HG03135 (cell line): ENCODE measurements around the gene CSTPP1.
A peak's percentile ranks its signal among the peaks of the same experiment; 100 is the strongest.
"Not testable (repeated sequence)": the region's sequence is repeated elsewhere in the genome, so short reads cannot be mapped to it uniquely, and the experiment has no call there.

Experiments used
- ATAC-seq: cut with Tn5 transposase; IDR thresholded peaks from one replicate; pipeline ENCODE4 v1.9.1; 2021; ENCODE audit warnings: mild to moderate bottlenecking, moderate library complexity; ENCODE audit not compliant: unreplicated experiment

The CSTPP1 gene

DNA sequence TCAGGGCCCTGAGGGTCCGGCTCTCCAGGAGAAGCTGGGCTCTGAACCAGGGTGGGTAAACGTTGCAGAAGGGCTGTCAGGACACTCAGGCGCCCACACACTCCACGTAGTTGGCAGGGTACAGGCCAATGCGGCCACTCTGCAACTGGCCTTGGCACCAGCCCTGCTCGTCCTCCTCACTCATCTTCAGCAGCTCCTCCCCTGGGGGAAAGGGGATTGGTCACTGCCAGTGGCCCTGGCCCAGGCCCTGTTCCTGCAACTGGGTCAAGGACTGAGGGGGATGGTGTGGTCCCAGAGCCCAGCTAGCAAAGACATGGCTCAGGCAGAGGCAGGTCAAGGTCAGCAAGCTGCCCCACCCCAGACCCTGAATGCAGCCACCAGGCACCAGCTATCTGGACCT is 241.3 kb downstream of the CSTPP1 start:
- ATAC-seq, result no peak

DNA sequence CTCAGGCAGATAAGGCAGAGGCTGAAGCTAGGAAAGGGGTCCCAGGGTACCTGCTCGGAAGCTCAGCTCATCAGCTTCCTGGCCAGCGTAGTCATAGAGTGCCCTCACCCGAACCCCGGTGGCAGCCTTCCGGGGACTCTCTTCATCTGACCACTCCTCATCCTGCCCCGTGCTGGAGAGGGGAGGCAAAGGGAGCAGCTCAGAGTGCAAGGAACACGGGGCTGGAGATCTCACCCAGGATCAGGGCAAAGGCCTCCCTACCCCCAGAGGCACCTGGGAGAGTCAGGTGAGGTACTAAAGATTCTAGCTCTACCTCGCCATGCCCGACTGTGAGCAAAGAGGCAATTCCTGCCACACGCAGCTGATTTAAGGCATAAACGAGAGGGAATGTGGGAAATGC is 241.8 kb downstream of the CSTPP1 start:
- no peak for ATAC-seq

DNA sequence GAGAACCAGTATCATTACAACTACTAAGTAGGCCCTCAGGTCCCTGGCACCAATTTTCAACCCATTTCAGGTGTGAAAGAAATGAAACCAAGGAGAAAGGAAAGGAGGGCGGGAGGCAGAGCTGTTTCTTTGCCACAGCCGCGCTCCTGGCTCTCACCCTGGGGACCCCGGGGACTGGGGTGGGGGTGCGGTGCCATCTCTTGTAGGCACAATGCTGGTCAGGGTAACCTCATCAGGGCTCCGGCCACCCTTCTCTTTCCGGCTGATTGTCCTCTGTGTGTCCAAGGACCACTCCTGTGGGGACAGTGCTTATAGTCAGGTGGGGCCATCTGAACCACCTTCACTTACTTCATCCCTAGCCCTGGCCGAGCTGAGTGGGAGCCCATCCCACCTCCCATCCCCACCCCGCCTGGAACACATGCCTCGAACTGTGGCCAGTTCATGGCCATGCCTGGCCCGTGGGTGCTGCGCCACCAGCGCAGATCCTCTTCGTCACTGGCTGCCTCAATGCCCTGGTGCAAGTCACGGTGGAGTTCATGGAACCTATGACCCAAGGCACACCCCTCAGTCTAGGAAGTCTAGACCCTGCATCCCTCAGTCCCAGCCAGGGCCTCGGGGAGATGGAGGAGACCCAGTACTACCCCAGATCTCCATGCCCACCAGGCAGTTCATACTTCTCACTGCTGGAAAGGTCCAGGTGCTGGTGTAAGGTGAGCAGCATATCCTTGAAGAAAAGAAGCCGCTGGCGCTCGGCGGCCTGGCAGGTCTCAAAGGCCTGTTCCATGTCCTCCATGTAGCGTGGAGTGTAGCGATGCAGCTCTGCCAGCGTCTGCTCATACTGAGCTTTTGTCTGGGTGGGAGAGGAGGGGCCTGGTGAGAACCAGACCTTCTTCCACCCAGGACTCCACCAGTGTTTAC is 242.4 kb downstream of the CSTPP1 start:
- no peak for ATAC-seq

DNA sequence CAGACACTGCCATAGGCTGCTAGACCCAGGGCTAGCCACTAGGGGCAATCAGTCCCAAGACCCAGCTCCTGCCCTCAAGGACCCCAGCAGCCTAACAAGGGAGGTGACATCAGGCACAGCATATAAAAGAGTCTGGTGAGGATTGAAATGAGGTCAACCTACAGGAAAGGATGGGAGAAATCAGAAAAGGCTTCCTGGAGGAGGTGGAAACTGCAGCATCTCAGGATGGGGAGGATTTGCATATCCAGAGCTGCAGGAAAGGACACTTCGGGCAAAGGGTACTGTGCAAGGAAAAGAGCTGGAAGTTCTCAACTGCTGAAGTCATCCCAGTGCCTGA is 243.1 kb downstream of the CSTPP1 start:
- ATAC-seq, result no peak

DNA sequence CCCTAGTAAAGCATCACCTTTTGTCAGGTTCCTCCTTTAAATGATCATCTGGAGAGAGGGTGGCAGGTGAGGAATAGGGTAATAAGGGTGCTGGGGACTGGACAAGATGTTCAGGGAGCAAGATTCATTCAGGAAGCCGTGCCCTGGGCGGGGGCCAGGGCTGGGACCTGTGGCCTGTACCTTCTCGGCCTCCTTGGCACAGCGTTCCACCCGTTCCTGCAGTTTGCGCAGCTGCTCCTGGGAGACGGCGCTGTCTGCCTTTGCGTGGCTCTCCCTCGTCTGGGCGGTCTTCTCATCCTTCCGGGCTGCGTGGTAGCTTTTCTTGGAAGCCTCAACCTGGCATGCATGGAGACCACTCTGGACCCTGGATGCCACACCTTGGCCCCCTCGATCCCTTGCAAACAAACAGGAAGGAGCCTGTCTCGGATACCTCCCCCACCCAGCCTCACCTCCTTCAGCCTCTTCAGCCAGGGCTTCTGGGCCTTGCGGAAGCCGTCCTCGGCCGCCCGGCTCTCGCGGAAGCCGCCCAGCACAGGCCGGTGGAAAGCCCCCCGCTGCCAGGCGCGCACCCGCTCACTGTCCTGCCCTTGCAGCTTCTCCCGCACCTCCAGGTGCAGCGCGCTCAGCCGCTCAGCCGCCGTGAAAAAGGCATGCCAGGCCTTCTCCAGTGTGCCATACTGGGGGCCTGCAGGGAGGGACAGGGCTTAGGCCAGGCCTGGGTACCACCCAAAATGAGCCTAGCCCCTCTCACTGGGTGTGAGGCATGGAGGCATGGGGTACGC is 243.6 kb downstream of the CSTPP1 start:
- ATAC-seq, result no peak

DNA sequence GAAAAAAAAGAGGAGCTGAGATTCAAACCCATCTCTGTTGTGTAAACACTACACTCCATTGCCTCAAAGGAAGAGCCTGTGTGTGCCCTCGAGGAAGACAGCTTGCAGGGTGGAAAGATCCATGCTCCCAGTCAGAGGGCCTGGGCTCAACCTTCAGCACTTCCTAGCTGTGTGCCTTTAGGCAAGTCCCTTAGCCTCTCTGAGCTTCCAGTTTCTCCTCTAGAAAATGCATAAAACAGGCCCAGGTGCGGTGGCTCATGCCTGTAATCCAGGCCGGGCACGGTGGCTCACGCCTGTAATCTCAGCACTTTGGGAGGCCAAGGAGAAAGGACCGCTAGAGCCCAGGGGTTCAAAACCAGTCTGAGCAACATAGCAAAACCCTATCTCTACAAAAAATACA is 244.7 kb downstream of the CSTPP1 start:
- ATAC-seq, result no peak

DNA sequence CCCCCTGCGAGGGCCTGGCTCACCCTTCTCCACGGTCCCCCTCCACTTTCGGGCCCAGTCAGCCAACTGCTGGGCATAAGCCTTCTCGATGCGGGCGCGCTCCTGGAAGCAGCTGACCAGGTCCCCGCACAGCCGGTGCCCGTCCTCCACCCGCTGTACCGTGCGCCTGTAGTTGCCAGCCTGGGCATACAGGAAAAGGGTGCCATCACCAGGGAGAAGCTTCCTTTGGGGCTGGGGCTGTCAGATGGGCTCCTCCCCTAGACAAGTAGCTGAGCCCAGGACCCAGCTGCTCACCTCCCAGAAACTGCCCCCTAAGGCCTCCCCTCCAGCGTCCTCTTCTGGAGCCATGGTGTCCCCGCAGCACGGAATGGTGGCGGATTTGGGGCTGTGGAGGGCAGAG is 245.8 kb downstream of the CSTPP1 start:
- no peak for ATAC-seq

DNA sequence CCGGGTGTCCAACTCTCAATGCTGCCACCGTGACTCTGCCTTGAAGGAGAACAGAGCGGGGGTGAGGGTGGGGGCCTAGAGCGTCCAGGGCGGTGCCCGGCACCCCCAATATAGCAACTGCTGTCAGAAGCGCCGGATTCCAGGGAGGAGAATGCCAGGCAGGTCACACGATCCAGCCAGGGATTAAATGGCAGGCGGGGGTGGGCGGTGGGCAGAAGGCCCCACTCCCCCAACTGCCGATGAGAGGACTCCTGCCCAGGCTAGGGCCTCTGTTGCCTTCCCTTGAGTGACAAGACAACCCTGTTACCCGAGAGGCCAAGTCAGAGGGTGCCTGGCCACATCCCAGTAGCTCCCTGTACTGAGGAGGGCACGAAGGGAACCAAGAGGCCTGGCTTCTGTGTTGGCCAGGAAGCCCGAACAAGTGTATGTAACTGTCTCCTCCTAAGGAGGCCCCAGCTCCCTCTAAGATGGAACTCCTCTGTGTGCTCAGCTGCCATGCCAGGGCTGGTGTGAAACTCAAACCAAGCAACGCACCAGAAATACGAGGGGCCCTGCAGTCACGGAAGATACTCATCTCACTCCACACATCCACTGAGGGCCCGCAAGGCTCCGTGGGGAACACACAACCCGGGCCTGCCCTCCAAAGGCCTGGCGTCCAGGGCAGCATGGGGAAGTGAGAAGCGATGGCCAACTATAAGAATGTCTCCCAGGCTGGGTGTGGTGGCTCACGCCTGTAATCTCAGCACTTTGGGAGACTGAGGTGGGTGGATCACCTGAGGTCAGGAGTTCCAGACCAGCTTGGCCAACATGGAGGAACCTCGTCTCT is 246.7 kb downstream of the CSTPP1 start:
- no peak for ATAC-seq

DNA sequence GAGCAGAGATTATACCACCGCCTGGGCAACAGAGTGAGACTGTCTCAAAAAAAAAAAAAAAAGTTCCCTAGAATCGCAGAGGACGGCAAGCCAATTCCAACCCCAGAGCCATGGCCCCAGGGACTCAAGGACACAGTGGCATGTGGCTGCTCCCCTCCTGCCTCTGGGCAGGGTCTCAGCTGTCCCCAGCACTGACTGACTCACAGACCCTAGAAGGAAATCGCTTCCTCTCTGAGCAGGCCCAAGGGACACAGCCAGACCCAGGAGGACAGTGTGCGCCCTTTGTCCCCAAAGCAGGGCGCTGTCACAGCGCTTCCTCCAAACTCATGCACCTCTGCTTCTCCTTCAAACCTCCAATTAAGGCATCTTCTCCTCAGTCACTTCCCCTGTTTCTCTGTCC is 247.4 kb downstream of the CSTPP1 start:
- no peak for ATAC-seq

DNA sequence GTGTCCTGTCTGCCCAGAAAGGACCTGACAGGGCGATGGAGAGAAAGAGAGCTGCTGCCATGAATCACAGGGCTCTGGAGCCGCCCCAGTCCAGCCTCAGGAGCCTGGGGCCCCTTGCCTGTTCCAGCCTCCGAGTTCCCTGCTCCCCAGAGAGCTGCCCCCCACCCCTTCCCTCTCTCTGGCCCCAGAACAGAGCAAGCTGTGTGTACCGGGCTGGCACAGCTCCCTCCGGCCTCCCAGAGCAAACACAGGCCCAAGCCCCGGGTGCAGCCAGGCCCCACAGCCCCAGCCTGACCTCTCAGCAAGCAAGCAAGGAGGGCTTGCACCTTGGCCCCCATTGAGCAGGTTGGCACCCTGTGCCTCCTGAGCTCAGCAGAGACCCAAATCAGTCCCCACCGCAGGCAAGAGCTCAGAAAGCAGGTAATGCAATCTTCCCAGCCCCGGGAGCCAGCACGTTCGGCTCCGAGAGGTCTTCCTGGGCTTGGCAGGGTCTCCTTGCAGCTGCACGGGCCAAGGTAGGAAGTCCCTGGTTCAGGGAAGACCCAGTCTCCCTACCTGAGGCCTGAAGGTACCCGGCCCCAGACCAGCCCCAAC is 248.2 kb downstream of the CSTPP1 start:
- no peak for ATAC-seq

DNA sequence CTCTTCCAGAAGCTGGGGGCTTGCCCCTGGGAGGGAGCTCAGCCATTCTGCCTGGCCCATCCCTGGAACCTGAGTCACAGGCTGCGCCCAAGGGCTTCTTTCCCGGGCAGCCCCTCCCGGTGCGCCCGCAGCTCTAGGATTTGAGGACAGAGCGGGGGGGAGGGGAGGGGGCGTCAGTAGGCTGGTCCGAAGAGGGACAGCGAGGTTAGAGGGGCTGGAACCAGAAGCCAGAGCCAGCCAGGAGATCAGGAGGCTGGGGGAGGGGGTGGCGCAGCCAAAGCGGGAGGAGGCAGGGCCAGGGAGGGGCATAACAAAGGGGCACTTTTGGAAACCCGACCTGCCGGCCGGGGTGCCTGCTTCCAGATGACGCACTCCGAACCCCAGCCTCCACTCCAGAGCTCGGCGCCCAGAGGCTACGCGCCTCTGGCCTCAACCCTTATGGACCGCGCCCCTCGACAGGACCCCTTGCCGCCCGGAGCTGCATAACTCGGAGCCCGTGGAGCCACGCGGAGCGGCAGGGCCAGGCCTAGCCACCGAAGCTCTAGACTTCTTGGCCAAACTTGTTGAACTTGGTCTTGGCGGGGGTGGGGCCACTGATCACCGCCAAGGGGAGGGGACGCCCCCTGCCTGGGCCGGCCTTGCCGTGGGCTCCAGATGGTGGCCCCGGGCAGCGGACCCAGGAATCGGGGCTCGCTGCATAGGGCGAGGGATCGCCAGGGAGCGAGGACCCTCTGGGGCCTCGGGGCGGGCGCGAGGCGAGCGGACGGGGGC is 248.9 kb downstream of the CSTPP1 start:
- ATAC-seq, result no peak

DNA sequence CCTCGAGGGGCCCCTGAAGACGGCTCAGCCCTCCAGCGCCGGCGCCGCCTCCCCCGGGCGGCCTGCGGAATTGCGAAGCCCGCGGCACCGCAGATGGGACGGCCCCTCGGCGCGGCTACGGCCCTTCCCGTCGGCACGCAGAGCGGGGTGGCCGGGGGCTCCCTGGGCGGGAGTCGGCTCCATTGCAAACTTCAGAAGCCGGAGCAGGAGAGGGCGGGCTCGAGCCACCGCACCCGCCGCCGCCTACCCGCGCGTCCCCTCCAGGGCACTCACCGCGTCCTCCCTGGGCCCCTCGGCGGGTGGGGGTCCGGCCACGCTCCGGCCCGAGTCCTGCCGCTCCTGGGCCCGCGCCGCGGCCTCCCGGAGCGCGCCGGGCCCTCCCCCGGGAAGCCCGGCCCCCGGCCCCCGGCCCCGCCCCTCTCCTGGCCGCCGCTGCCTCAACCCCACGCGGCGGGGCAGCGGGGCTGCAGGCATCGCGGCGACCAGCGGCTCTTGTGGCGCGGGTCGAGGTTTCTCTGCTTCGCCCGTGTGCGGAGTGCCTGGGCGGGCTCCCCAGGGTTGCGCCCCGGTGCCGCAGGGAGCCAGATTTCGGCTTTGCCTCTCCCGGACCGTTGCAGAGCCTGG is 249.6 kb downstream of the CSTPP1 start, which contains the start of gene PACSIN3:
Gene PACSIN3, minus strand, starts transcription at position 359 of the 624 bp plus-strand sequence. CDS start 3,707 bp downstream, outside the sequence.
- peak; percentile 50 for ATAC-seq

DNA sequence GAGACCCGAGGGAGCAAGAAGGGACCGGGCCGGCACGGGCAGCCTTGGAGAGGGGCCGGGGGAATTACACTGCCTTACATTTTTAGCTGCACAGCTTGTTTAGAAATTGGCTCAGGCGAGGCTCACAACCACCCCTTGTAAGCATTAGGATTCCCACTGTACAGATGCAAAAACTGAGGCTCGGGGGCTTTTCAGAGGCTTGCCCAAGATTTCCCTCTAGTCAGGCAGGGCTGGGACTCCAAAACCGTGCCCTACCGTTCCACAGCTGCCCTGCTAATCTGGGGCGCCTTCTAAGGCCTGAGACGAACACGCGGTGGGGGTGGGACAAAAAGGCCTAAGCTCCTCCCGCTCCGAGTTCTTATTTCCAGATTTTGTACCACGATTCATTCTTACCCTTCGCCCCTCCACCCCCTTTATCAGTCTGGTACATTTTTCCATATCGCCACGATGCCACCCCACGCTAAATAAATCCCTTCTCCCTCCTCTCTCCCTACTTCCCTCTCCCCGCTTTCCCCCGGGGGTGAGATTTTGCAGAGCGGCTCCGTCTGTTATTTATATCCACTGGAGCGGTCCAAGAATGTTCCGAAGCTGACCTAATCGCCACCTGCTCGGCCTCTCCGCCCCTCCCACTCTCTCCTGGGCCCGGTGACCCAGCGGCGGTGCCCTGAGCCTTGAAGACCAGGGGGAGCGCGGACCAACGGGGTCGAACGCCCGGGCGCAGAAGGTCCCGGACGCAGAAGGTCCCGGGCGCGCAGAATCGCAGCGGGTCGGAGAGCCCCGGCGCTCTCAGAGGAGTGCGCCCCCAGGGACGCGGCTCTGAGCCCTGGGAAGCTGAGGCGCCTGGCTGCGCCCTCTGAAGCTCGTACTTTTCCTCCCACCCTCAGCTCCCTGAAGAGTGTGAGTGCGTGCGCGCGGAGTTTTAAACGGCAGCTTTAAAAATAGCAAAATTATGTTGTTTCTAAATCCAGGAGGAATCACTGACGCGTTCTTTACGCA is 250.4 kb downstream of the CSTPP1 start:
- ATAC-seq, result no peak

DNA sequence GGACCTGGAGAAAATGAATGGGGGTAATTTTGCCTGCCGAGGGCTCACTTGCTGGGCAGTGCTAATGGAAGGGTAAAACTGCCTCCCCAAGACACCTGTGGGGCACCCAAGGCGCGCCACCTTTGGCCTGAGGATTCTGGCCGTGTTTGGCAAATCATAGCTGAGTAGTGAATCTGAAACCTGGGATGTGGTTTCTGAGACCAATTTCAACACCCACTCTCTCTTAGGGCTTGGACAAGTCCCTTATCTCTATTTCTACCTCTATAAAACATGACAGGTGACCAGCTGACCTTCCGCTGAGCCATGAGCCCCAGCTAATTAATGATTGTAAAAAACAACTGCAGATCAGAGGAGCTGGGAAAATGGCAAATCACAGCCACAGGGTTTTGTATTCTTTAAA is 251.2 kb downstream of the CSTPP1 start:
- no peak for ATAC-seq

DNA sequence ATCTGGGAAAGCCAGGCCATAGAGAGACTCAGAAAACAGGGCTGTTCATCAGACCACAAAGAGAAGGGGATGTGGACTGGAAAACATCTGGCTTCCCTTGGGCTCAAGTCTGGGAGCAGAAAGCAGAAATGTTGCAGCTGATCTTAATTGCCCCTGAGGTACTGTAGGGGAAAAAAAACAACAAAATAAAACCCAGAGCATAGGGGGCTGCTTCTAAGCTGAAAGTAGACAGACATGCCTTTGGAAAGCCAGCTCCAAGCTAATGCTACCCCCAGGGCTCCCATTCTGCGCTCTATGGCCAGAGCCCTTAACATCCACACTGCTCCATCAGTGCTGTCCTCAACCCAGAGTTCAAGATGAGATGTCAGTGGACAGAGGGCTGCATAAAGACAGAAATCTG is 251.7 kb downstream of the CSTPP1 start:
- no peak for ATAC-seq

DNA sequence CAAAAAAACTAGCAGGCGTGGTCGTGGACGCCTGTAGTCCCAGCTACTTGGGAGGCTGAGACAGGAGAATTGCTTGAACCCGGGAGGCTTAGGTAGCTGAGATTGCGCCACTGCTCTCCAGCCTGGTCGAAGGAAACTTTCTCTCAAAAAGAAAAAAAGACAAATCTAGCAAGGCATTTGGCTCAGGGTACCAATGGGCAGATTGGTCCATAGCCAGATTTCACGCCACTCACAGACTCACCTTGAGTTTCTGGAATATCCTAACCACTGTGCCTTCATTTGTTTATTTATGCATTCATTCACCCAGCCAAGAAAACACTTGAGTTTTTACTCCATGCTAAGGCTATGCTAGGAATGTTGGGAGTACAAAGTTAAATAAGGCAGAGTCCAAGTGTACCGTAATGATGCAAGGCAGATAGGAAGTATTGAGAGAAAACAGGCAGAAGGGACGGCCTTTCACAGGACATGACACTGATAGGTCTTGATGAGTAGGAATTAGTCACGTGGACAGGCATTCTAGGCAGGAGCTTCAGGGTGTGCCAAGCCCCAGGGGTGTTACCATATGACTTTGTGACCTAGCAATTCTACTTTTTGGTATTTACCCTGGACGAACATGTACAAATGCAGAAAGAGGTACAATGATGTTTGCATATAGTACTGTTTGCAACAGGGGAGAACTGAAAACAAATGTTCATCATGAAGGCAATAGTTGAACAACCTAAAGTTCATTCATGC is 252.7 kb downstream of the CSTPP1 start:
- no peak for ATAC-seq

DNA sequence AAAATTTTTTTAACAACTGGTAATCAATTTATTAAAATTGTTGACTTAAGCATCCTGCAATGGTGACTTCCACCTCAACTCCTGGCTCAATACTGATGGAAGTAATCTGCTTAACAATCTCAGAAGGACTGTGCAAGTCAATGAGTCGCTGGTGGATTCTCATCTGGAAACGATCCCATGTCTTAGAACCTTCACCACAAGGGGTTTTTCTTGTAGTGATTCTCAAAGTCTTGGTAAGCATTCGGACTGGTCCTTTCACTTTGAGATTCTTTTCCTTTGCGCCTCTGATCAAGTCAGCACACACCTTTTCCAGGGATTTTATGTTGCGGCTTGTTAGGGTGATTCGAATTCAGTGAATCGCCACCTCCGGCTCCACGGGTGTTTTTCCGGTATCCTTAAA is 254.6 kb downstream of the CSTPP1 start:
- ATAC-seq, result not testable (repeated sequence)

DNA sequence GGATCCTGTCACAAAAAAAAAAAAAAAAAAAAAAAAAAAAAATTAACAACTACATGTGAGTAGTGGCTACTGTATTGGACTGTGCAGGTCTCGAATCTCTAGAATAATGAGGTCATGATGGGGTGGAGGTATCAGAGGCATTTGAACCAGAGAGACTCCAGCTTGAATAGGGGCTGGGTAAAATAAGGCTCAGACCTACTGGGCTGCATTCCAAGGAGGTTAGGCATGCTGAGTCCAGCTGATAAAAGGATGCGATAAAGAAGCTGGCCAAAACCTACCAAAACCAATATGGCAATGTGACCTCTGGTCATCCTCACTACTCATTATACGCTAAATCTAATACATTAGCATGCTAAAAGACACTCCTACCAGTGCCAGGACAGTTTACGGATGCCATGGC is 255.6 kb downstream of the CSTPP1 start:
- no peak for ATAC-seq
